GM21526 (cell line): ENCODE results near the gene GPD1.

Experiments used
- ATAC-seq: cut with Tn5 transposase; IDR thresholded peaks from one replicate; pipeline ENCODE4 v1.9.1; 2021; ENCODE audit warnings: moderate library complexity; ENCODE audit not compliant: unreplicated experiment, low FRiP score

GPD1 gene

DNA sequence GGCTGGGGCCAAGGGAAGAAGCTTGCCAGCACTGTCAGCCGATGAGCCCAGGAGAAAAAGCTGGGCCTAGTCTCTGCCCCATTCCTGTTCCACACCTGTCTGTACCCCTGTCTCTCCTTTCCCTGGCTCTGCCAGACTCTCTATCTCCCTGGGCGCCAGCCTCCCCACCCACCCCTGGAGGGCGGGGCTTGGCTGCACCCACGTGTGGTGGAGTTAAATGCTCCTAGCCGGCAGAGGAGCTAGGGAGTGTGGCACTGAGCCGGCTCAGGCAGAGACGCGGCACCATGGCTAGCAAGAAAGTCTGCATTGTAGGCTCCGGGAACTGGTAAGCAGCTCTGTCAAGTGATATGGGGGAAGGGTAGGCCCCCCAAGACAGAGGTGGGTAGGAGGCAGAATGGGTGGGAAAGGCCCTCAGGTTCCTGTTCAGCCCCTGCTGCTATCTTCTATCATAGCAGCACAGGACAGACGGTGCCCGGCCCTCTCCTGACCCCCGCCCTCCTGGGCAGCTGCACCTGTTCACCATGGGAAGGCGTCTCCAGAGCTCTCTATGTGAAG lies at the start of gene GPD1:
GPD1 (plus strand) TSS at position 242 of the 555 bp plus-strand sequence; CDS start at position 285, 43 bp downstream.
- ATAC-seq = no peak

GRCh38 chr12:50055831-50056638 lies 47.8 kb upstream of the GPD1 start:
- no peak for ATAC-seq

- no peak for ATAC-seq
These were observed 47.2 kb upstream of the GPD1 start for GRCh38 chr12:50056639-50056976.

DNA sequence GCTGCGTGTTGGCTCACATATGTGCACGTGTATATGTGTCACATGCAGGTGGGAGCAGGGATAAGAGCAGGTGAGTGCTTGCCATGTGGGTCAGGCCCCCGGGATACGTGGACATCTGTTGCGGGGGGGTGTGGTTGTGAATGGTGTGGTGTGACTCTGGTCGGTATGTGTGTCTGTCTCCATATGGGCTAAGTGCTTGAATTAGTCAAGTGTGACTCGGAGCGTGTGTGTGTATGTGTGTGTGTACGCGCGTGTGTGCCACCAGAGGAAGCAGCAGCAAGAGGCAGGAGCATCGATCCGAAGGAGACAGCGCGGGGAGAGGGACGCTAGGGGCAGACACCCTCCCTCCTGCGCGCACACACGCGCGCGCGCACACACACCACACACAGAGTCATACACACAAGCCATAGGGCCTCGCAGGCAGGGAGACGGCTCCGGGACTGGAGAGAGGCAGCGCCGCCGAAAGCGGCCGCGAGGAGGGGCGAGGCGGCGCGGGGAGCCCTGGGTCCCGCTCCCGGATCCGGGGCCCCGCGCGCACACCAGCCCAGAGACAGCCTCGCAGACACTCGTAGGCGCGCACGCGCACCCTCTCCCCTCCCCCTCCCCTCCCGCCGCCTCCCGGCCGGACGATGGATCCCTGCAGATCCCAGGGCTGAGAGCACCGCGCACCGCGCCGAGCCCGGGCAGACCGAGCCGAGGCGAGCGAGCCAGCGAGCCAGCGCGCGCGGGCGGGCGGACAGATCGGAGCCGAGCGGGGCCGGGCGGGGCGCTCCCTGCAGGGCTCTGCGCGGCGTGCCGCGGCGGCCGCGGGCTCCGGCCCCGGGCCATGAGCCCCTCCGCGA lies 46.6 kb upstream of the GPD1 start, which contains the start of gene ASIC1:
ASIC1 (plus strand) TSS at position 597 of the 842 bp plus-strand sequence. CDS start 1,171 bp downstream, outside the sequence.
- ATAC-seq = no peak

DNA sequence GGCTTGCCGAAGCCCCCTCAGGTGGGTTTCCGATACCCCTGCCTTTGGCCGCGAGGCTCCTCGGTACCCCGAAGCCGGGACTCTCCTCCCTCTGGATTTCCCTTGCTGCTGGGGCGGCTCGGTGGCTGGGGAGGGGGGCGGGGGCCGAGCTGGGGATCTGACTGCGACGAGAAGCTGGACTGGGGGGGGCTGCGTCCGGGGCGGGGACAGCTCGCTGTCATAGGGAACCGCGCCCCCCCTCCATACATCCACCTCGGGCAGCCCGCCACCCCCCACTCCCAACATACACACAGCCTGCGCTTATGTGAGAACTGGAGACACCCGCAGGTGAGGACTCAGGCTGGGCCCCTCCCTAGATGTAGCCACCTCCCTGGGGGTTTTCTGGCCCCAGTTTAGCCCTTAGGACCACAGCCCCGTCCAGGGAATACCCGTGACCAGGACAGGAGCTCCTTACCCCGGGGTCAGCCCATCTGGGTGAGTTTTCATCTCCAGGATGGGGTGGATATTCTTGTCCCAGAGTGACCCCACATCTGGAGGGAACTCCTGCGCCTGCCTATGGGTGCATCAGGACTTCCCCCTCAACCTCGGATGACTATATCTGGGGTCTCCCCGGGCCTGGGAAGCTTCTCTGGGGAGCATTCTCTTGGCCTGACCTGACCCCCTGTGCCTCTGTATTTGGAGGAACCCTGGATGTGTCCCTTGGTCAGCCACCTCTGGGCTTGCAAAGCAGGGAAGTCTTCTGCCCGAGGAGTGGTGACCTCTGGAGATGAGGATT lies 45.7 kb upstream of the GPD1 start:
- ATAC-seq = no peak

GRCh38 chr12:50058743-50059312 lies 45.0 kb upstream of the GPD1 start:
- ATAC-seq = no peak

- no peak for ATAC-seq
These were observed 44.2 kb upstream of the GPD1 start for GRCh38 chr12:50059440-50060119.

DNA sequence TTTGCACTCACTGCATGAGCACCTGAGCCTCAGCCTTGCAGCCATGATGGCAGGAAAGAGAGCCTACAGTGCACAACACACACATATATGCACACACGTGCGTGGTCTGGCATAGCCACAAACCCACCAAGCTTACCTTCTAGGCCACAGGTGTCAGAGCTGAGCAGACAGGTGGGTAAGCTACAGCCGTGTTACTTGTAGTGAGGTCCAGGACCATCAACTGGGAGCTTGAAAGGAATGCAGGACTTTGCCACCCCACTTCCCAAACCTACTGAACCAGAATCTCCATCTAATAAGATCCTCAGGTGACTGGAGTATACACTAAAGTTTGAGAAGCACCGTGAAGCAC lies 43.7 kb upstream of the GPD1 start:
- ATAC-seq = no peak

DNA sequence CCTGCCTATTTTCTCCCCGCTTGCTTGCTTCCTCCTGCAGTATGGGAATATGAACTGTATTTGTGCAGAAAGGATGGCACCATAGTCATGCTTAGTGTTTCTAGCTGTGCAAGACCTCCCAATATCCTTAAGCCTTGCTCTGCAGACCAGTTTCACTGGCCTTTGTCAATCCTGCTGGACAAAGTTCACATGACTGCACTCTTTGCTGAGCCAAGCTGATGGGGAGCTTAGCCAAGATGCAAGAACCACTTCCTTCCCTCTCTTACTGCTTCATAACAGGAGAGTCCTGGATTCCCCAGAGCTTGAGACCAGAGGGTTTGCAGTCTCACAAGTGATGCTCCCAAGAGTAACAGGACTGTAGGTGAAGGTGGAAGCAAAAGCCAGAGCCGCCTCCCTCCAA lies 42.6 kb upstream of the GPD1 start:
- ATAC-seq = no peak

DNA sequence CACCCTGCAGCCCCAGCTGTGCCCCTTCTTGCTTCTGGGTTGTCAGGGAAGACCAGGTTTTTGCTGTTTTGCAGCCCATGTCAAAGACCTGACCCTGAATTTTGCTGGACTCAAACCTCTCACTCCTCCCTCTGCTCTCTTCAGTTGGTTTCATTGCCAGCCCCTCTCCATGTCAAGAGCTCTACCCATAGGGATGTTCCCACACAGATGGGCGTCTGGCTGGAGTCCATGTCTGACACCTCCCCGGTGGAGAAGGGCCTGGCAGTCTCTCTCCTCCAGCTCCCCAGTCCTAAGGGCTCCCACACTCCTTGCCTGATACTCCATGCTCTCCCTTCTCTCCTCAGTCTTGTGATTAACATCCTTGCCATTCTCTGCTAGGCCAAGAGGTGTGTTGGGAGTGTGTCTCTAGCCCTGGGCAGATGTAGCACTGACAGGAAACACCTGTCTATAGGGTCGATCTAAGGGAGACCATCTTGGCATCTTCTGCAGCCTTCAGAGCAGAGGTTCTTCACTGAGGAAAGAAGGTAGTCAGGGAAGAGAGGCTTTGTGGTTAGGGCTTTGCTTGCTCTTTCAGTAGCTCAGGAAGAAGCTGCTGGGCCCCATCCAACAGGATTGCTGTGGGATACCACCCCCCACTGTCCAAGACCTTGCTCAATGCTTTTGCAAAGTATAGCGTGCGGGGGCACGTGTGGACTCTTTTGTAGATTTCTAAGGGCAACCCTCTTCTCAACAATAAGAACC lies 41.7 kb upstream of the GPD1 start:
- ATAC-seq = no peak

- ATAC-seq = no peak
These were observed 40.9 kb upstream of the GPD1 start for GRCh38 chr12:50062728-50063460.

DNA sequence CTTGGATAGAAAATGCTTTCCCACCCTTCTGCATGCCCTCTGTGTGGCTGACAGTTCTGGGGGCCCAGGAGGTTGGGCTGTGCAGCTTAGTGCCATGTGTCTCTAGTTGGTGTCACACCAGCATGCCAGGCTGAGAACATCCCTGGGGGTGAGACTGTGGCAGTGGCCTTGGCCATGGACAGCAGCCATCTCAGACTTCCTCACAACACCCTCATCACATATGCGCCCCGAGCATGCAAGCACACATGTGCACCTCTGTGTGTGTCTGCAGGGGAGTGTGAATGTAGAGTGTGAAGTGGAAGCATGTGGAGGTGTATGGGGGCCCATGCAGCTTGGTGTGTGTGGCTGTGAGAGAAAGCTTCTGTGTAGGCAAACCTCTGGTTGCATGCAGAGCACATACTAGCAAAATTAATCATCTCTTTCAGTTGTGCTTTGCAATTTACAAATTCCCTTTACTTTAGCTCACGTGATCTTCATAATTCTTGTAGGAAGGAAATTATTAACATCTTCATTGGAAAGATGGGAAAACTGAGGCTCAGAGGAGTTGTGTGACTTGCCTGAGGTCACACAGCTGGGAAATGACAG lies 38.0 kb upstream of the GPD1 start:
- no peak for ATAC-seq

DNA sequence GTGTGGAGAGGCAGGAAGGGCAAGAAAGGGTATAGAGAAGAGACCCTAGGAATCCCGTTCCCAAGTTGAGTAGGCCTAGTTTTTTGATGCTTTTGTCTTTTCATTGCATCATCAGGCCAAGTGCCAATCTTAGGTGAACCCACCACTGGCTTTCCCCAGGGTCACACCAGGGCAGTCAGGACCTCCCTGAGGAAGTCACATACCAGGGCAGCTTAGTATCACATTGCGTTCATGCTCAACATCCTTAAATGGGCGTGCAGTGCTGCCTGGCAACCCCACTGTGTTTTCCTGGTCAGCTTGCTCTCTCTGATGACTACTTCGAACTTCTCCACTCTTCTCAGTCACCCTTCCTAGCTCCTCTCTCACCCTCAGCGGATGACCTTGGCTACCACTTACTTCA lies 37.4 kb upstream of the GPD1 start:
- no peak for ATAC-seq

- no peak for ATAC-seq
These were observed 34.7 kb upstream of the GPD1 start for GRCh38 chr12:50069069-50069468.

DNA sequence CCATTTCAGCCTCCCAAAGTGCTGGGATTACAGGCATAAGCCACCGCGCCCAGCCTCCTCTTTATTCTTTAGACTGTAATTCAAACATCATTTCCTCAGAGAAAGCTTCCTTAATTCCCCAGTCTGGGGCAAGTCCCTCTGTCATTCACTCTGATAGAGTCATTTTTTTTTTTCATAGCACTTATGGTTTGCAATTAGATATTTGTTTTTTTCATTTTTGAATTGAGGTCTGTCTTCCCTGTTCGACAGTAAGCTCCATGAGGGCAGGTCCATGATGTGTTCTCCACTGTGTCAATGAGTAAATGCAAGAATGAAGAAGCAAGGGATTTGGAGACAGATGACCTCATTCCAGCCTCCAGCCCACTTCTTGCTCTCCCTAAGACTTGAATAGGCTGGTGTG lies 34.3 kb upstream of the GPD1 start:
- no peak for ATAC-seq

- no peak for ATAC-seq
These were observed 33.3 kb upstream of the GPD1 start for GRCh38 chr12:50070314-50071060.

DNA sequence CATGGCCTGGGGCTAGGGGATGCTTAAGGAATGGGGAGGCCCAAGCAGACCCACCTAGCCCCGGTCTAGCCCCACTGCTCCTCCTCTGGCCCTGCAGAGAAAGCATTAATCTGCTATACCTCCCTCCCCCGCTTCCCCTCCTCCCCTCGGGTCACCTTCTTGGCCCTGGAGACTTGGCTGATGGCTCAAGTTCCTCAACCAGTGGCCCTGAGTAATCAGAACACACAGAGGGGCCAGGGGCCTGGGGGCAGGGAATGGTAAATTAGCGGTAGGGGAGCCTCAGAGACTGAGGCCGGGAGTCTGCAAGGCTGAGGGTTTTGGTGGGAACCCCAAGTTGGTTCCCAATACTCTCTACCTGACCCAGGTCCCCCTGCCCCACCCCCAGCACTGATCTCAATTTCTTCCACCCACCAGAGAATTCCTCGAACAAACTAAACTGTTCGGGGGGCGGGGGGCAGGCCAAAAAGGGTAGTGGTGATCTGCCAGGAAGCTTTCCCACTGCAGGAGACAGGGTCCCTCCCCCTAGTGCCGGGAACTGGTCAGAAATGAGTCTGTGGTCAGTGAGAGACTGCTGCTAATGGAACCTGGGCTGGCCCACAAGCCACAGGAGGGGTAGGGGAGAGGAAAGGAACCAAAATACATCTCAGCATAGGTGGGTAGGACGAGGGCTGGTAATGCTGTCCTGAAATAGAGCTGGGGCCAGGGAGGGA lies 31.5 kb upstream of the GPD1 start:
- no peak for ATAC-seq
